Gastroesophageal sphincter (tissue), 4 donors: ENCODE results near the gene SLC25A21. TPM values are rescaled to one million over a fixed set of nuclear protein-coding genes. Genes with fewer than 3 reads are reported as not detected.
A peak's percentile ranks its signal among the peaks of the same experiment; 100 is the strongest.

Source experiments
- ATAC-seq: fragments of 150-250 bp; one replicate; pipeline ENCODE4 v1.9.1; 2016; ENCODE audit warnings: mild to moderate bottlenecking, moderate library complexity
- H3K27ac ChIP-seq, 4 donors: fragments of 200-600 bp; sonication (generic) in 3 of 4; 1 replicate in 3 of 4; 2 replicates in 1 of 4; pipeline ENCODE4 v1.5.1; 2016 to 2019
- H3K27me3 ChIP-seq: fragments of 200-600 bp; sonication (generic); one replicate; pipeline ENCODE4 v1.5.1; 2019
- H3K36me3 ChIP-seq, 2 donors: fragments of 200-600 bp; sonication (generic); one replicate each; pipeline ENCODE4 v1.5.1; 2019; ENCODE audit warnings: control low read depth in 1 of 2
- H3K4me1 ChIP-seq, 3 donors: fragments of 200-600 bp; sonication (generic); 1 replicate in 2 of 3; 2 replicates in 1 of 3; pipeline ENCODE4 v1.5.1; 2016 to 2019; ENCODE audit warnings: control low read depth in 2 of 3
- H3K4me3 ChIP-seq, 2 donors: fragments of 200-600 bp; sonication (generic); one replicate each; pipeline ENCODE4 v1.5.1; 2019; ENCODE audit warnings: mild to moderate bottlenecking in 1 of 2, moderate library complexity in 1 of 2
- H3K9me3 ChIP-seq, 3 donors: fragments of 200-600 bp; sonication (generic); one replicate each; pipeline ENCODE4 v1.5.1; 2017 to 2019; ENCODE audit warnings: control low read depth in 2 of 3
- EP300 ChIP-seq: sonication (generic); formaldehyde crosslinking; IDR thresholded peaks from one replicate; pipeline ENCODE4 v1.6.1; 2017; ENCODE audit warnings: antibody characterized with exemption, mild to moderate bottlenecking
- POLR2A ChIP-seq, 2 donors: fragments of 450-650 bp; IDR thresholded peaks; one replicate each; pipeline ENCODE4 v1.6.1; 2017; ENCODE audit warnings: antibody characterized with exemption in 2 of 2, mild to moderate bottlenecking in 2 of 2, moderate library complexity in 1 of 2
- POLR2AphosphoS5 ChIP-seq: sonication (generic); formaldehyde crosslinking; IDR thresholded peaks from one replicate; pipeline ENCODE4 v1.6.1; 2017; ENCODE audit warnings: antibody characterized with exemption
- WGBS, 2 donors: methylation state at CpG; one replicate each; pipeline ENCODE4 v1.1.5; 2018; ENCODE audit warnings: low coverage in 1 of 2; 5-methylcytosine and 5-hydroxymethylcytosine counted together
- total RNA-seq, 4 donors: library from RNA; depleted of rRNA; stranded (reverse); fragments of >200 nt; gene quantifications; one replicate each; pipeline ENCODE4 v1.1.0, GENCODE V29; 2016
- TF ChIP-seq, protein P1 (sequence below), 4 experiments: fragments of 200-600 bp in 2 of 4; fragments of 450-650 bp in 2 of 4; sonication (generic) in 1 of 4; IDR thresholded peaks; one replicate each; pipeline ENCODE4 v1.5.1; 2017 to 2019; ENCODE audit warnings: antibody characterized with exemption in 4 of 4, mild to moderate bottlenecking in 2 of 4, moderate library complexity in 2 of 4

The SLC25A21 gene
- total RNA-seq, 4 donors from 2014 or later: 0.40 to 1.5 (median 1.3) TPM

DNA sequence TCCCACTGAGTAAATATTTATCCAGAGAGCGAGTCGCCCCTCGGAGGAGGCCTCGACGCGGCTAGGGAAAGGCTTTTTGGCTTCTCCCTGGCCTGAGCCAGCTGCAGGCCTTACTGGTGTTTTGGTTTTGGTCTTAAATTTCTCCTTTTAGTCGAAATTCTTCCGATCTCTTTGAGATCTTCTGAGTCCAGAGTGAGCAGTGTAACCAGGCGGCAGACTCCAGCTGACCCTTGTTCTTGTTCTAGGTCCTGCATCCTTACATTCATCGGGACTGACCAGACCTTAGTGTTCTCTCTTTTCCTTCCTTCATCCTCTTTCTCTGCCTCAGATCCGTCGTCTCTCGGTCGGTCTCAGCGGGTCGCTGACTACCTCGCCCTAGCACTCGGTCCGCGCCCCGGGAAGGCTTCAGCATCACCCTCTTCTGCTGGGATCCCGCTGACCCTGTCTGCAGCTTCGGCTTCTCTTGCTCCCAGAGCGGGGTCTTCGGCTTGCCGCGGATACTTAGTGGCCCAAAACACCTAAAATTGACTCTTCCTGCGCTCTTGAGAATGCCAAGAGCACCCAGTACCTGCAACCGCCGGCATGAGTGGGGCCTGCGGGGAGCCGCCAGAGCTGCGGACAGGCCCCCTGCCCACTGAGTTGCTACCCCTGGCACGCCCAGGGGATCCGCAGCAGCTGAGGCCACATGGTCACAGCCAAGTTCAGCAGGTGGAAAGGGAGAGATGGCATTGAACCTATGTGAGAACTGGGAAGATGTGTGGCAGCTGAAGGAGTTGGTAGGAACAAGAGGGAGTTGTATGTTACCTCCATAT lies 513.2 kb downstream of the SLC25A21 start:
- H3K27me3 ChIP-seq: peaks cover 100% of the 10 kb centered on the region
- H3K4me1 ChIP-seq: peaks cover 0 to 86% (median 46%) of the 10 kb centered on the region in 3 donors
- peak overlapping the region in 1 of 2 donors; percentile 42 for H3K4me3 ChIP-seq
- WGBS, 2 donors: 13 to 14% methylated on average over 4 to 16 of the region's 35 CpGs
- TF ChIP-seq, protein P1, sequence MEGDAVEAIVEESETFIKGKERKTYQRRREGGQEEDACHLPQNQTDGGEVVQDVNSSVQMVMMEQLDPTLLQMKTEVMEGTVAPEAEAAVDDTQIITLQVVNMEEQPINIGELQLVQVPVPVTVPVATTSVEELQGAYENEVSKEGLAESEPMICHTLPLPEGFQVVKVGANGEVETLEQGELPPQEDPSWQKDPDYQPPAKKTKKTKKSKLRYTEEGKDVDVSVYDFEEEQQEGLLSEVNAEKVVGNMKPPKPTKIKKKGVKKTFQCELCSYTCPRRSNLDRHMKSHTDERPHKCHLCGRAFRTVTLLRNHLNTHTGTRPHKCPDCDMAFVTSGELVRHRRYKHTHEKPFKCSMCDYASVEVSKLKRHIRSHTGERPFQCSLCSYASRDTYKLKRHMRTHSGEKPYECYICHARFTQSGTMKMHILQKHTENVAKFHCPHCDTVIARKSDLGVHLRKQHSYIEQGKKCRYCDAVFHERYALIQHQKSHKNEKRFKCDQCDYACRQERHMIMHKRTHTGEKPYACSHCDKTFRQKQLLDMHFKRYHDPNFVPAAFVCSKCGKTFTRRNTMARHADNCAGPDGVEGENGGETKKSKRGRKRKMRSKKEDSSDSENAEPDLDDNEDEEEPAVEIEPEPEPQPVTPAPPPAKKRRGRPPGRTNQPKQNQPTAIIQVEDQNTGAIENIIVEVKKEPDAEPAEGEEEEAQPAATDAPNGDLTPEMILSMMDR (IDR thresholded peaks at IDR 0.05): no peak
- TF ChIP-seq POLR2A (IDR thresholded peaks at IDR 0.05): no peak
- TF ChIP-seq POLR2AphosphoS5: no peak
- no peak for TF ChIP-seq EP300
- ATAC-seq: no peak
- H3K9me3 ChIP-seq: no peaks in the 10 kb centered on the region
- H3K27ac ChIP-seq: no peak overlapping the region
- H3K36me3 ChIP-seq: no peaks in the 10 kb centered on the region

DNA sequence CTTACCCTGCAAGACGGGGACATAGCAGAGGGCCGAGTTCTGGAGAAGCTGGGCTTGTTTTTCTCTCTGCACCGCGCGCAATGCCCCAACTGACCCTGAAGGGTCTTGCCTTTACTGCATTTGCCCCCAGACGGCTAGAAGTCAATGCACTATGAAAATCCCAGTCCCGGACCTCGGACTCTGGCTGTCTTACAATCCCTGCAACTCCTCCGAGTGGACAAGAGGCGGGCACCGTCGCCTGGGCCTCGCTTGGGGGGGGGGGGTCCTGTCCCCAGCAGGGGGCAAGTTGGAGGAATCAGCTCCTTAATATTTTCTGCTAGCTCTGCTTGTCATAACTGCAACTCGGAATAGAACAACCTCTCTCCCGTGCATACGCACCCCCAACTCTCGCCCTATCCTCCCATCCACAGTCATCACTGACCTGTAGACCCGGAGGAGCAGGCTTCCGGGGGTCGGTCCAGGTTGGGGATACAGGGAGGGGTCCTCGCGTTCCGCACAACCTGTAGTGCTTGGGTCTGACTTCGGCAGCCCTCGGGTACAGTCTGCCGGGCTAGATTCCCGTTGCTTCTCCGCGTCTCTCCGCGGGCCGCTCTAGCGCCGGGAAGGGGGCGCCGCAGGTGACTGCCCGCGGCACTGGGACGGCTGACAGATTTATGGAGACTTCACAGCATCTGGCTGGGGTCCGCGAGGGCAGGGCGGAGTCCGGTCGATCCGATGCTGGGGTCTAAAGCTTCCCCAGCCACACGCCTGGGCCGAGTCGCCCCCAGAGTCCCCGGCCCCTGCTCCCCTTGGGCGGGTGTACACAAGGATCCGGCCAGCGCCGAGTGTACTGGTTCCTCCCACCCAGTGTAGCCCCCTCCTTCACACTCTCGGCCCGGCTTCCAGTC lies 514.0 kb downstream of the SLC25A21 start:
- no peaks in the 10 kb centered on the region for H3K36me3 ChIP-seq
- TF ChIP-seq POLR2AphosphoS5 (no peak), POLR2A (IDR thresholded peaks at IDR 0.05) (no peak), EP300 (no peak)
- TF ChIP-seq, protein P1 (IDR thresholded peaks at IDR 0.05): no peak
- peaks cover 0 to 80% (median 44%) of the 10 kb centered on the region in 3 donors for H3K4me1 ChIP-seq
- H3K27me3 ChIP-seq: peaks cover 100% of the 10 kb centered on the region
- H3K27ac ChIP-seq: no peak overlapping the region
- no peak for ATAC-seq
- 10% methylated on average over 4 of the region's 55 CpGs; no CpG with 5 or more reads in 1 of the 2 donors for WGBS, 2 donors
- no peaks in the 10 kb centered on the region for H3K9me3 ChIP-seq
- H3K4me3 ChIP-seq: peak overlapping the region in 1 of 2 donors; percentile 42

GRCh38 chr14:36657399-36658122 lies 514.8 kb downstream of the SLC25A21 start:
- H3K27ac ChIP-seq: no peak overlapping the region
- peaks cover 0 to 72% (median 39%) of the 10 kb centered on the region in 3 donors for H3K4me1 ChIP-seq
- TF ChIP-seq EP300: no peak
- TF ChIP-seq, protein P1 (IDR thresholded peaks at IDR 0.05): no peak
- TF ChIP-seq POLR2AphosphoS5: no peak
- TF ChIP-seq POLR2A (IDR thresholded peaks at IDR 0.05): no peak
- 1 to 3% methylated on average over 7 to 26 of the region's 55 CpGs for WGBS, 2 donors
- ATAC-seq: no peak
- H3K9me3 ChIP-seq: no peaks in the 10 kb centered on the region
- peaks cover 100% of the 10 kb centered on the region for H3K27me3 ChIP-seq
- no peaks in the 10 kb centered on the region for H3K36me3 ChIP-seq
- peak overlapping the region in 1 of 2 donors; percentile 42 for H3K4me3 ChIP-seq

DNA sequence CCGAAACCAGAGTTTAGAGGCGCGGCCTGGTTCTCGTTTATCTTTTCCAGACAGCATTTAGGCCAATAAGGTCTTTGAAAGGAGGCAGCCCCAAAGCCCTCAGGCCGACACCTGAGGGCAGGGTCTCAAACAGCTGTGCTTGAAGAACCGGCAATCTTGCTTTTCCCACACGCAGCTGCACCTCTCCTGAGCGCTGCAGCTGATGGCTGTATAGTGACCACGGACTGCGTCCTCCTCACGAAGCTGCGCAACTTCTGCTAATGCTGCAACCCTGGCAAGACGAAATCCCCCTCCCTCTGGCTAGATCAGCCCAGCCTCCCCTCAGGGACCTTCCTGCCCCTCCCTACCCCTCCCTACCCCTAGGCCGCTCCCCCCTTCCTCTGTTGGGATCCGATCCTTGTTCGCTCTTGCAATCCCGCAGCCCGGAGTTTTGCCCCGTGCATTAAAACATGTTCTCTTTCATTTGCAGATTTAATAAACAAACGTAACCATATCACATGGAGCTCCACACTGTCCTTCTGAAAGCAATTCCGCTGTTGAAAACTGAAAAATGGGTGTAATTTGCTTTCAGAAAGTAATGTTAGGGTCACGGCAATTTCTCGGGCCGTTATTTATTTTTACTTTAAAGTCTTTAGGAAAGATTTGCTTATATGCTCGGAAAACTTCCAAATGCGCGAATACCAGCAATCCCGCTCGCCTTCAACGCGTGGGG lies 515.6 kb downstream of the SLC25A21 start:
- Histone ChIP-seq H3K4me1 (peaks cover 0 to 65% (median 32%) of the 10 kb centered on the region in 3 donors), H3K9me3 (no peaks in the 10 kb centered on the region), H3K36me3 (no peaks in the 10 kb centered on the region), H3K4me3 (peak overlapping the region in 1 of 2 donors; percentile 42), H3K27ac (no peak overlapping the region), H3K27me3 (peaks cover 100% of the 10 kb centered on the region)
- no peak for ATAC-seq
- TF ChIP-seq, protein P1 (IDR thresholded peaks at IDR 0.05): no peak
- TF ChIP-seq POLR2A (IDR thresholded peaks at IDR 0.05) (no peak), POLR2AphosphoS5 (no peak), EP300 (no peak)
- 6 to 10% methylated on average over 11 to 19 of the region's 31 CpGs for WGBS, 2 donors
